Measurements from ENCODE around the gene KIRREL1.

GRCh38 chr1:157961805-157962762, 31.4 kb upstream of the KIRREL1 start:
- TF ChIP-seq EZH2 (IDR thresholded peaks at IDR 0.05; ENCODE audit: low read depth): no peak
- TF ChIP-seq, protein P1, sequence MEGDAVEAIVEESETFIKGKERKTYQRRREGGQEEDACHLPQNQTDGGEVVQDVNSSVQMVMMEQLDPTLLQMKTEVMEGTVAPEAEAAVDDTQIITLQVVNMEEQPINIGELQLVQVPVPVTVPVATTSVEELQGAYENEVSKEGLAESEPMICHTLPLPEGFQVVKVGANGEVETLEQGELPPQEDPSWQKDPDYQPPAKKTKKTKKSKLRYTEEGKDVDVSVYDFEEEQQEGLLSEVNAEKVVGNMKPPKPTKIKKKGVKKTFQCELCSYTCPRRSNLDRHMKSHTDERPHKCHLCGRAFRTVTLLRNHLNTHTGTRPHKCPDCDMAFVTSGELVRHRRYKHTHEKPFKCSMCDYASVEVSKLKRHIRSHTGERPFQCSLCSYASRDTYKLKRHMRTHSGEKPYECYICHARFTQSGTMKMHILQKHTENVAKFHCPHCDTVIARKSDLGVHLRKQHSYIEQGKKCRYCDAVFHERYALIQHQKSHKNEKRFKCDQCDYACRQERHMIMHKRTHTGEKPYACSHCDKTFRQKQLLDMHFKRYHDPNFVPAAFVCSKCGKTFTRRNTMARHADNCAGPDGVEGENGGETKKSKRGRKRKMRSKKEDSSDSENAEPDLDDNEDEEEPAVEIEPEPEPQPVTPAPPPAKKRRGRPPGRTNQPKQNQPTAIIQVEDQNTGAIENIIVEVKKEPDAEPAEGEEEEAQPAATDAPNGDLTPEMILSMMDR (conservative IDR thresholded peaks at IDR 0.05): no peak

All from PC-9 (cell line).